K562 (cell line): Measurements from ENCODE around the gene C1QTNF8. TPM values are rescaled to one million over a fixed set of nuclear protein-coding genes. Genes with fewer than 3 reads are reported as not detected.

Experiments used
- ATAC-seq: fragments of 200-7000 bp; cut with Tn5 transposase; 3 replicates; pipeline ENCODE4 v1.9.1; 2020; ENCODE audit warnings: moderate library complexity
- BruUV-seq: library from RNA; stranded (reverse); fragments of 400-500 nt; replicated peaks from 2 replicates; lab custom pipeline; 2021; lab: Mats Ljungman, UMichigan
- CTCF ChIA-PET: fragments of 300-600 bp; formaldehyde crosslinking; extraction: SDS; loops from one replicate; lab custom pipeline; 2021; ENCODE audit warnings: low intra/inter-chr PET ratio; lab: Yijun Ruan, JAX
- POLR2A ChIA-PET: fragments of 300-600, 350-650 bp; sonication (Branson Sonifier 250); formaldehyde crosslinking; extraction: SDS; loops from one replicate; lab custom pipeline; 2021; ENCODE audit warnings: antibody characterized with exemption, inconsistent platforms; lab: Yijun Ruan, JAX
- DNase-seq, 4 experiments: peaks; one replicate each; pipeline versions ENCODE4 v3.0.0 to v3.0.0-alpha.2; 2011 to 2018; ENCODE audit warnings: low spot score in 3 of 4, mixed read lengths in 3 of 4; ENCODE audit errors: extremely low read depth in 1 of 4
- FAIRE-seq: peaks from 2 replicates; lab custom pipeline; 2011; peaks lifted over from hg19 to GRCh38; lab: Jason Lieb, UNC
- H2AFZ ChIP-seq: 2 replicates; pipeline ENCODE4 v1.6.0; 2011; ENCODE audit warnings: low read depth, low read length, control low read depth, inconsistent platforms
- H3K27ac ChIP-seq: fragments of 200-600 bp; 3 replicates; pipeline ENCODE4 v1.8.0; 2011; ENCODE audit warnings: low read depth, mild to moderate bottlenecking, control low read depth, inconsistent platforms, low read length, moderate library complexity, mixed read lengths; ENCODE audit errors: extremely low read depth
- H3K27me3 ChIP-seq, 2 experiments: fragments of 300-600 bp in 1 of 2; 2 replicates in 1 of 2; 3 replicates in 1 of 2; pipeline versions ENCODE4 v1.6.0 to v1.8.0; 2011; ENCODE audit warnings: inconsistent platforms in 2 of 2, low read length in 2 of 2, mild to moderate bottlenecking in 1 of 2, mixed read lengths in 1 of 2, moderate library complexity in 1 of 2; ENCODE audit not compliant: control insufficient read depth in 2 of 2, insufficient read depth in 2 of 2
- H3K36me3 ChIP-seq: fragments of 300-600 bp; 3 replicates; pipeline ENCODE4 v1.8.0; 2011; ENCODE audit warnings: mild to moderate bottlenecking, low read length, inconsistent platforms; ENCODE audit not compliant: control insufficient read depth, insufficient read depth
- H3K4me1 ChIP-seq, 2 experiments: fragments of 200-600 bp in 1 of 2; replicated peaks in 1 of 2; 2 replicates in 1 of 2; 3 replicates in 1 of 2; pipeline versions ENCODE4 v1.5.1 to v1.8.0; 2011; ENCODE audit warnings: inconsistent platforms in 2 of 2, low read length in 2 of 2, mild to moderate bottlenecking in 1 of 2, mixed read lengths in 1 of 2, moderate library complexity in 1 of 2; ENCODE audit not compliant: control insufficient read depth in 2 of 2, insufficient read depth in 2 of 2
- H3K4me2 ChIP-seq: 2 replicates; pipeline ENCODE4 v1.6.1; 2011; ENCODE audit warnings: low read length, control low read depth, inconsistent platforms, mixed read lengths; ENCODE audit not compliant: insufficient read depth
- H3K4me3 ChIP-seq: fragments of 200-600 bp; sonication (generic), shearing (Covaris generic); 2 replicates; pipeline ENCODE4 v1.5.1; 2016; ENCODE audit warnings: control low read depth, inconsistent platforms
- H3K79me2 ChIP-seq: fragments of 200-600 bp; 3 replicates; pipeline ENCODE4 v1.8.0; 2011; ENCODE audit warnings: low read length, inconsistent platforms; ENCODE audit not compliant: control insufficient read depth, insufficient read depth
- H3K9ac ChIP-seq, 2 experiments: 2 replicates each; pipeline versions ENCODE4 v1.6.0 to v1.6.1; 2011; ENCODE audit warnings: low read depth in 2 of 2, low read length in 2 of 2, control low read depth in 1 of 2, inconsistent platforms in 1 of 2, mild to moderate bottlenecking in 1 of 2, mixed read lengths in 1 of 2; ENCODE audit not compliant: insufficient read depth in 1 of 2
- H3K9me1 ChIP-seq: one replicate; pipeline ENCODE4 v1.6.0; 2011; ENCODE audit warnings: inconsistent platforms, mild to moderate bottlenecking, low read length, moderate library complexity; ENCODE audit not compliant: control insufficient read depth, insufficient read depth
- H3K9me3 ChIP-seq: replicated peaks from 2 replicates; pipeline ENCODE4 v1.5.1; 2011; ENCODE audit warnings: low read depth, low read length, inconsistent platforms; ENCODE audit not compliant: control insufficient read depth, insufficient read depth
- H4K20me1 ChIP-seq: replicated peaks from 2 replicates; pipeline ENCODE4 v1.6.1; 2011; ENCODE audit warnings: low read length, inconsistent platforms, mixed read lengths; ENCODE audit not compliant: control insufficient read depth, insufficient read depth
- CC2D1A ChIP-seq: fragments of 450-650 bp; IDR thresholded peaks from 2 replicates; pipeline ENCODE4 v1.6.1; 2017; ENCODE audit warnings: mild to moderate bottlenecking
- KLF13 ChIP-seq: fragments of 450-650 bp; IDR thresholded peaks from 2 replicates; pipeline ENCODE4 v1.6.1; 2016; ENCODE audit warnings: missing genetic modification characterization, low read depth, mild to moderate bottlenecking, missing compliant biosample characterization, moderate library complexity, borderline replicate concordance
- LEF1 ChIP-seq: fragments of 450-650 bp; IDR thresholded peaks from 2 replicates; pipeline ENCODE4 v1.6.1; 2016; ENCODE audit warnings: mild to moderate bottlenecking
- MITF ChIP-seq: IDR thresholded peaks from 2 replicates; pipeline ENCODE4 v1.6.1; 2014; ENCODE audit warnings: antibody characterized with exemption
- NELFE ChIP-seq: IDR thresholded peaks from 2 replicates; pipeline ENCODE4 v1.6.1; 2011; ENCODE audit warnings: mild to moderate bottlenecking; ENCODE audit not compliant: insufficient read depth, insufficient read length
- SMC3 ChIP-seq: conservative IDR thresholded peaks from 2 replicates; pipeline ENCODE4 v1.6.1; 2011; ENCODE audit warnings: low read depth, low read length, improper control_type of control experiment; ENCODE audit not compliant: insufficient read depth
- SP1 ChIP-seq: sonication (generic); formaldehyde crosslinking; IDR thresholded peaks from 2 replicates; pipeline ENCODE4 v1.8.1; 2022; ENCODE audit warnings: mild to moderate bottlenecking, missing genetic modification reagents
- ZBTB8A ChIP-seq: fragments of 450-650 bp; IDR thresholded peaks from 2 replicates; pipeline ENCODE4 v1.6.1; 2018; ENCODE audit warnings: mild to moderate bottlenecking, moderate library complexity; ENCODE audit not compliant: partially characterized antibody
- ZNF165 ChIP-seq: fragments of 250-450 bp; sonication (Bioruptor Pico); IDR thresholded peaks from 2 replicates; pipeline ENCODE4 v1.4.0; 2020; ENCODE audit warnings: borderline replicate concordance
- ZNF239 ChIP-seq: fragments of 250-450 bp; sonication (Bioruptor Pico); IDR thresholded peaks from 2 replicates; pipeline ENCODE4 v1.4.0; 2020; ENCODE audit warnings: mild to moderate bottlenecking
- ZNF518B ChIP-seq: fragments of 250-450 bp; sonication (Bioruptor Pico); IDR thresholded peaks from 2 replicates; pipeline ENCODE4 v1.5.0; 2021; ENCODE audit warnings: mild to moderate bottlenecking, moderate library complexity
- ZNF696 ChIP-seq: fragments of 250-450 bp; sonication (Bioruptor Pico); conservative IDR thresholded peaks from 2 replicates; pipeline ENCODE4 v1.4.0; 2020; ENCODE audit warnings: mild to moderate bottlenecking, moderate library complexity
- WGBS: fragments of 100-300 bp; shearing (Covaris generic); methylation state at CpG from one replicate; pipeline ENCODE4 v1.1.6; 2016; ENCODE audit warnings: low coverage, mixed read lengths; ENCODE audit not compliant: insufficient coverage; ENCODE audit errors: missing lambda C conversion rate; 5-methylcytosine and 5-hydroxymethylcytosine counted together
- in situ Hi-C: fragments of 300-500 bp; cut with MboI; formaldehyde crosslinking; loops from 4 replicates; pipeline ENCODE4 v1.15.0; 2018; ENCODE audit warnings: inconsistent platforms, mixed read lengths
- intact Hi-C: fragments of 100-400 bp; cut with micrococcal nuclease; formaldehyde crosslinking; loops from 2 replicates; pipeline ENCODE4 v1.14.2; 2022
- polyA plus RNA-seq, 8 experiments: library from polyadenylated mRNA; depleted of rRNA in 4 of 8; stranded (reverse) in 5 of 8; unstranded in 3 of 8; fragments of >200 nt; fragmentation: Nextera tagmentation in 2 of 8; fragmentation: Illumina TruSeq in 1 of 8; extraction: Ambion mirVana in 2 of 8; extraction: Trizol in 1 of 8; gene quantifications; 2 replicates each; pipeline versions ENCODE4 v1.2.1 to v1.2.3, GENCODE V29; 2011 to 2014; ENCODE audit warnings: inconsistent platforms in 1 of 8, missing spikeins in 1 of 8
- total RNA-seq, 7 experiments: library from RNA; depleted of rRNA in 6 of 7; stranded (reverse); fragments of >200 nt in 6 of 7; fragmentation: Illumina TruSeq in 2 of 7; extraction: Trizol in 2 of 7; gene quantifications; 2 replicates each; pipeline versions ENCODE4 v1.2.1 to v1.2.3, GENCODE V29; 2011 to 2021; ENCODE audit warnings: low replicate concordance in 1 of 7
- TF ChIP-seq, protein P1 (sequence below): fragments of 150-350 bp; conservative IDR thresholded peaks from 2 replicates; pipeline ENCODE4 v1.6.1; 2014; ENCODE audit warnings: low read length
- TF ChIP-seq, protein P2 (sequence below): sonication (generic); formaldehyde crosslinking; IDR thresholded peaks from 2 replicates; pipeline ENCODE4 v1.8.1; 2022; ENCODE audit warnings: missing genetic modification reagents

C1QTNF8 gene
- total and polyA plus RNA-seq, 9 of the 15 experiments (the other 6 are each of a cell fraction or from before 2014, with no cell fraction given), result not detected

GRCh38 chr16:1140582-1141162 lies 44.6 kb upstream of the C1QTNF8 start:
- in situ Hi-C loops (no loop called here), intact Hi-C loops (no loop called here)
- Histone ChIP-seq H4K20me1 (0 out of 2 replicates have a peak, but pooled peaks cover 8% of the 10 kb centered on the region), H2AFZ (no peak overlapping the region), H3K27ac (no peak overlapping the region), H3K4me2 (no peak overlapping the region), H3K9ac (no peak overlapping the region), H3K36me3 (no peaks in the 10 kb centered on the region), H3K79me2 (no peaks in the 10 kb centered on the region), H3K4me3 (no peak overlapping the region), H3K9me3 (no peaks in the 10 kb centered on the region), H3K4me1 (peaks cover 0 to 33% of the 10 kb centered on the region in 2 experiments; a peak in 2 of 5 replicates), H3K9me1 (no peaks in the 10 kb centered on the region), H3K27me3 (peaks cover 40 to 74% of the 10 kb centered on the region in 2 experiments; a peak in 4 of 5 replicates)
- BruUV-seq, result no TSS peak
- CTCF ChIA-PET, result no interaction called here
- no peak for ATAC-seq
- no peak for FAIRE-seq
- 3% methylated on average over 23 of the region's 23 CpGs for WGBS
- POLR2A ChIA-PET, result no interaction called here
- DNase-seq, result no peak
- TF ChIP-seq ZNF165 (CRISPR knock-in tag), result no peak
- TF ChIP-seq LEF1, result no peak
- no peak for TF ChIP-seq NELFE
- TF ChIP-seq, protein P1, sequence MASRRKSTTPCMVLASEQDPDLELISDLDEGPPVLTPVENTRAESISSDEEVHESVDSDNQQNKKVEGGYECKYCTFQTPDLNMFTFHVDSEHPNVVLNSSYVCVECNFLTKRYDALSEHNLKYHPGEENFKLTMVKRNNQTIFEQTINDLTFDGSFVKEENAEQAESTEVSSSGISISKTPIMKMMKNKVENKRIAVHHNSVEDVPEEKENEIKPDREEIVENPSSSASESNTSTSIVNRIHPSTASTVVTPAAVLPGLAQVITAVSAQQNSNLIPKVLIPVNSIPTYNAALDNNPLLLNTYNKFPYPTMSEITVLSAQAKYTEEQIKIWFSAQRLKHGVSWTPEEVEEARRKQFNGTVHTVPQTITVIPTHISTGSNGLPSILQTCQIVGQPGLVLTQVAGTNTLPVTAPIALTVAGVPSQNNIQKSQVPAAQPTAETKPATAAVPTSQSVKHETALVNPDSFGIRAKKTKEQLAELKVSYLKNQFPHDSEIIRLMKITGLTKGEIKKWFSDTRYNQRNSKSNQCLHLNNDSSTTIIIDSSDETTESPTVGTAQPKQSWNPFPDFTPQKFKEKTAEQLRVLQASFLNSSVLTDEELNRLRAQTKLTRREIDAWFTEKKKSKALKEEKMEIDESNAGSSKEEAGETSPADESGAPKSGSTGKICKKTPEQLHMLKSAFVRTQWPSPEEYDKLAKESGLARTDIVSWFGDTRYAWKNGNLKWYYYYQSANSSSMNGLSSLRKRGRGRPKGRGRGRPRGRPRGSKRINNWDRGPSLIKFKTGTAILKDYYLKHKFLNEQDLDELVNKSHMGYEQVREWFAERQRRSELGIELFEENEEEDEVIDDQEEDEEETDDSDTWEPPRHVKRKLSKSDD, result no peak
- no peak for TF ChIP-seq ZNF239 (CRISPR knock-in tag)
- TF ChIP-seq KLF13 (tag), result no peak
- TF ChIP-seq CC2D1A, result no peak
- TF ChIP-seq SMC3, result no peak
- TF ChIP-seq, protein P2, sequence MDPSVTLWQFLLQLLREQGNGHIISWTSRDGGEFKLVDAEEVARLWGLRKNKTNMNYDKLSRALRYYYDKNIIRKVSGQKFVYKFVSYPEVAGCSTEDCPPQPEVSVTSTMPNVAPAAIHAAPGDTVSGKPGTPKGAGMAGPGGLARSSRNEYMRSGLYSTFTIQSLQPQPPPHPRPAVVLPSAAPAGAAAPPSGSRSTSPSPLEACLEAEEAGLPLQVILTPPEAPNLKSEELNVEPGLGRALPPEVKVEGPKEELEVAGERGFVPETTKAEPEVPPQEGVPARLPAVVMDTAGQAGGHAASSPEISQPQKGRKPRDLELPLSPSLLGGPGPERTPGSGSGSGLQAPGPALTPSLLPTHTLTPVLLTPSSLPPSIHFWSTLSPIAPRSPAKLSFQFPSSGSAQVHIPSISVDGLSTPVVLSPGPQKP, result no peak
- no peak for TF ChIP-seq ZBTB8A
- TF ChIP-seq SP1, result no peak
- no peak for TF ChIP-seq MITF
- no peak for TF ChIP-seq ZNF518B (CRISPR knock-in tag)
- no peak for TF ChIP-seq ZNF696
